A549 (cell line): Measurements from ENCODE around the gene CEP63.
"Not testable (repeated sequence)": the region's sequence is repeated elsewhere in the genome, so short reads cannot be mapped to it uniquely, and the experiment has no call there.

Experiments used
- GATA3 ChIP-seq: IDR thresholded peaks from 2 replicates; pipeline ENCODE4 v1.6.1; 2012; ENCODE audit warnings: borderline replicate concordance
- MAX ChIP-seq: IDR thresholded peaks from 2 replicates; pipeline ENCODE4 v1.6.1; 2012
- TF ChIP-seq, protein P1 (sequence below): fragments of >200 bp; sonication (Bioruptor Twin); formaldehyde crosslinking; IDR thresholded peaks from 3 replicates; pipeline ENCODE4 v1.5.1; 2016

DNA sequence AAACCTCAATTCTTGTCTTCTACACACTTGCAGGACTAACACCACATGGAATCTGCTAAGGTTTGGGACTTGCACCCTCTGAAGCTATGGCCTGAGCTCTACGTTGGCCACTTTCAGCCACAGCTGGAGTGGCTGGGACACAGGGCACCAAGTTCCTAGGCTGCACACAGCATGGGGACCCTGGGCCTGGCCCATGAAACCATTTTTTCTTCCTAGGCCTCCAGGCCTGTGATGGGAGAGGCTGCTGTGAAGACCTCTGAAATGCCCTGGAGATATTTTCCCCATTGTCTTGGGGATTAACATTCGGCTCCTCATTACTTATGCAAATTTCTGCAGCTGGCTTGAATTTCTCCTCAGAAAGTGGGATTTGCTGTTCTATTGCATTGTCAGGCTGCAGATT lies 84.0 kb downstream of the CEP63 start:
- TF ChIP-seq, protein P1, sequence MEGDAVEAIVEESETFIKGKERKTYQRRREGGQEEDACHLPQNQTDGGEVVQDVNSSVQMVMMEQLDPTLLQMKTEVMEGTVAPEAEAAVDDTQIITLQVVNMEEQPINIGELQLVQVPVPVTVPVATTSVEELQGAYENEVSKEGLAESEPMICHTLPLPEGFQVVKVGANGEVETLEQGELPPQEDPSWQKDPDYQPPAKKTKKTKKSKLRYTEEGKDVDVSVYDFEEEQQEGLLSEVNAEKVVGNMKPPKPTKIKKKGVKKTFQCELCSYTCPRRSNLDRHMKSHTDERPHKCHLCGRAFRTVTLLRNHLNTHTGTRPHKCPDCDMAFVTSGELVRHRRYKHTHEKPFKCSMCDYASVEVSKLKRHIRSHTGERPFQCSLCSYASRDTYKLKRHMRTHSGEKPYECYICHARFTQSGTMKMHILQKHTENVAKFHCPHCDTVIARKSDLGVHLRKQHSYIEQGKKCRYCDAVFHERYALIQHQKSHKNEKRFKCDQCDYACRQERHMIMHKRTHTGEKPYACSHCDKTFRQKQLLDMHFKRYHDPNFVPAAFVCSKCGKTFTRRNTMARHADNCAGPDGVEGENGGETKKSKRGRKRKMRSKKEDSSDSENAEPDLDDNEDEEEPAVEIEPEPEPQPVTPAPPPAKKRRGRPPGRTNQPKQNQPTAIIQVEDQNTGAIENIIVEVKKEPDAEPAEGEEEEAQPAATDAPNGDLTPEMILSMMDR: not testable (repeated sequence)
- not testable (repeated sequence) for TF ChIP-seq MAX, GATA3
